Neural cell (in vitro differentiated cells): ENCODE data around the gene SHB. TPM values are rescaled to one million over a fixed set of nuclear protein-coding genes. Genes with fewer than 3 reads are reported as not detected.

Experiments used
- H2AFZ ChIP-seq: fragments of 200-600, 300-800 bp; sonication (generic), shearing (Covaris generic); 2 replicates; pipeline ENCODE4 v1.6.0; 2014; ENCODE audit warnings: low read depth, mild to moderate bottlenecking, antibody characterized with exemption, low read length, moderate library complexity
- H3F3A ChIP-seq: fragments of 200-600 bp; shearing (Covaris generic); 2 replicates; pipeline ENCODE4 v1.6.1; 2016; ENCODE audit warnings: mild to moderate bottlenecking, moderate library complexity, mixed read lengths, antibody characterized with exemption, low read length; ENCODE audit not compliant: insufficient read depth, poor library complexity, severe bottlenecking
- H3K27ac ChIP-seq: fragments of 200-600, 300-800 bp; sonication (generic), shearing (Covaris generic); 2 replicates; pipeline ENCODE4 v1.5.1; 2014; ENCODE audit warnings: mild to moderate bottlenecking, low read length, moderate library complexity
- H3K27me3 ChIP-seq: fragments of 300-800, 200-600 bp; sonication (generic), shearing (Covaris generic); 2 replicates; pipeline ENCODE4 v1.6.0; 2014; ENCODE audit warnings: mild to moderate bottlenecking, low read depth, low read length, moderate library complexity; ENCODE audit not compliant: insufficient read depth
- H3K36me3 ChIP-seq: fragments of 300-800, 200-600 bp; sonication (generic), shearing (Covaris generic); 2 replicates; pipeline ENCODE4 v1.5.1; 2014; ENCODE audit warnings: mild to moderate bottlenecking, antibody characterized with exemption, low read length, moderate library complexity; ENCODE audit not compliant: insufficient read depth
- H3K4me2 ChIP-seq: fragments of 300-800, 200-600 bp; sonication (generic), shearing (Covaris generic); 2 replicates; pipeline ENCODE4 v1.6.0; 2014; ENCODE audit warnings: mild to moderate bottlenecking, low read length
- H3K4me3 ChIP-seq: fragments of 300-800, 200-600 bp; sonication (generic), shearing (Covaris generic); 2 replicates; pipeline ENCODE4 v1.5.1; 2014; ENCODE audit warnings: mild to moderate bottlenecking, low read length, moderate library complexity
- H3K79me2 ChIP-seq: fragments of 200-600 bp; shearing (Covaris generic); replicated peaks from 2 replicates; pipeline ENCODE4 v1.6.0; 2014; ENCODE audit warnings: mild to moderate bottlenecking, low read length, moderate library complexity; ENCODE audit not compliant: insufficient read depth
- H3K9ac ChIP-seq: fragments of 300-800, 200-600 bp; sonication (generic), shearing (Covaris generic); 2 replicates; pipeline ENCODE4 v1.6.1; 2016; ENCODE audit warnings: mild to moderate bottlenecking, low read length, mixed read lengths
- H3K9me2 ChIP-seq: fragments of 200-600 bp; shearing (Covaris generic); 2 replicates; pipeline ENCODE4 v1.6.1; 2016; ENCODE audit warnings: mild to moderate bottlenecking, low read length, mixed read lengths; ENCODE audit not compliant: insufficient read depth
- H3K9me3 ChIP-seq: fragments of 200-600, 300-800 bp; sonication (generic), shearing (Covaris generic); 2 replicates; pipeline ENCODE4 v1.6.1; 2016; ENCODE audit warnings: mild to moderate bottlenecking, mixed run types, low read length, moderate library complexity, mixed read lengths
- H4K20me1 ChIP-seq: fragments of 200-600 bp; shearing (Covaris generic); 2 replicates; pipeline ENCODE4 v1.6.1; 2016; ENCODE audit warnings: mild to moderate bottlenecking, mixed run types; ENCODE audit not compliant: insufficient read depth
- CTCF ChIP-seq: fragments of 450-650 bp; IDR thresholded peaks from 2 replicates; pipeline ENCODE4 v1.5.1; 2014; ENCODE audit warnings: antibody characterized with exemption, mild to moderate bottlenecking, moderate library complexity; ENCODE audit not compliant: poor library complexity, severe bottlenecking
- EP300 ChIP-seq: fragments of 450-650 bp; conservative IDR thresholded peaks from 2 replicates; pipeline ENCODE4 v1.6.1; 2014; ENCODE audit warnings: antibody characterized with exemption, mild to moderate bottlenecking, moderate library complexity; ENCODE audit not compliant: poor library complexity, severe bottlenecking
- EZH2 ChIP-seq: fragments of 200-600, 300-800 bp; shearing (Covaris generic), sonication (generic); IDR thresholded peaks from 2 replicates; pipeline ENCODE4 v1.6.1; 2014; ENCODE audit warnings: antibody characterized with exemption, low read length, borderline replicate concordance, mild to moderate bottlenecking; ENCODE audit not compliant: insufficient read depth, poor library complexity, severe bottlenecking
- MXI1 ChIP-seq: fragments of 450-650 bp; conservative IDR thresholded peaks from 2 replicates; pipeline ENCODE4 v1.6.1; 2014; ENCODE audit warnings: antibody characterized with exemption, mild to moderate bottlenecking; ENCODE audit not compliant: poor library complexity, severe bottlenecking
- POLR2AphosphoS5 ChIP-seq: IDR thresholded peaks from 2 replicates; pipeline ENCODE4 v1.6.1; 2012
- RAD21 ChIP-seq: fragments of 450-650 bp; conservative IDR thresholded peaks from 2 replicates; pipeline ENCODE4 v1.6.1; 2014; ENCODE audit warnings: antibody characterized with exemption, mild to moderate bottlenecking, moderate library complexity
- REST ChIP-seq: IDR thresholded peaks from 2 replicates; pipeline ENCODE4 v1.6.1; 2012; ENCODE audit warnings: borderline replicate concordance
- SMC3 ChIP-seq: fragments of 450-650 bp; conservative IDR thresholded peaks from 2 replicates; pipeline ENCODE4 v1.6.1; 2014; ENCODE audit warnings: antibody characterized with exemption, mild to moderate bottlenecking, moderate library complexity; ENCODE audit not compliant: poor library complexity
- TAF1 ChIP-seq: IDR thresholded peaks from 2 replicates; pipeline ENCODE4 v1.6.1; 2012; ENCODE audit warnings: low read depth
- polyA plus RNA-seq: library from polyadenylated mRNA; depleted of rRNA; stranded (reverse); fragments of >200 nt; gene quantifications from 2 replicates; pipeline ENCODE4 v1.2.3, GENCODE V29; 2014

SHB gene
- polyA plus RNA-seq, 1 donor from 2014 or later = 17.5 TPM

- no peaks in the 10 kb centered on the region for H3K9me3 ChIP-seq
- peak overlapping the region; percentile 67 for H3K27ac ChIP-seq
- no peak overlapping the region for H2AFZ ChIP-seq
- no peak overlapping the region for H3K9ac ChIP-seq
- no peaks in the 10 kb centered on the region for H4K20me1 ChIP-seq
- no peaks in the 10 kb centered on the region for H3K9me2 ChIP-seq
- H3K4me3 ChIP-seq = no peak overlapping the region
- peaks cover 5% of the 10 kb centered on the region for H3F3A ChIP-seq
- H3K27me3 ChIP-seq = no peaks in the 10 kb centered on the region
- H3K4me2 ChIP-seq = no peak overlapping the region
- H3K36me3 ChIP-seq = no peaks in the 10 kb centered on the region
- H3K79me2 ChIP-seq = peaks cover 13% of the 10 kb centered on the region
- TF ChIP-seq SMC3 (peak; percentile 46), RAD21 (peak; percentile 41), EZH2 (no peak)
These were observed 147.3 kb downstream of the SHB start for GRCh38 chr9:37921546-37922300.

- Histone ChIP-seq H3K27ac (peak overlapping the region; percentile 15), H3K9me2 (no peaks in the 10 kb centered on the region), H3F3A (peaks cover 5% of the 10 kb centered on the region), H3K27me3 (no peaks in the 10 kb centered on the region), H4K20me1 (no peaks in the 10 kb centered on the region), H2AFZ (no peak overlapping the region), H3K4me2 (no peak overlapping the region), H3K9me3 (no peaks in the 10 kb centered on the region), H3K79me2 (peaks cover 7% of the 10 kb centered on the region), H3K4me3 (no peak overlapping the region), H3K36me3 (no peaks in the 10 kb centered on the region), H3K9ac (peak overlapping the region; percentile 11)
- TF ChIP-seq EZH2 = no peak
- no peak for TF ChIP-seq SMC3
- no peak for TF ChIP-seq REST
- TF ChIP-seq RAD21 = no peak
- no peak for TF ChIP-seq MXI1
- no peak for TF ChIP-seq POLR2AphosphoS5
- TF ChIP-seq CTCF = no peak
- TF ChIP-seq TAF1 = no peak
- no peak for TF ChIP-seq EP300
These were observed 147.9 kb downstream of the SHB start for GRCh38 chr9:37921168-37921510.
